Measurements from ENCODE around the gene CNDP2. TPM values are rescaled to one million over a fixed set of nuclear protein-coding genes. Genes with fewer than 3 reads are reported as not detected.
A peak's percentile ranks its signal among the peaks of the same experiment; 100 is the strongest.
"Not testable (repeated sequence)": the region's sequence is repeated elsewhere in the genome, so short reads cannot be mapped to it uniquely, and the experiment has no call there.

Gene CNDP2
- total RNA-seq, 4 donors from 2014 or later = 71.8 to 87.8 (median 81.5) TPM

DNA sequence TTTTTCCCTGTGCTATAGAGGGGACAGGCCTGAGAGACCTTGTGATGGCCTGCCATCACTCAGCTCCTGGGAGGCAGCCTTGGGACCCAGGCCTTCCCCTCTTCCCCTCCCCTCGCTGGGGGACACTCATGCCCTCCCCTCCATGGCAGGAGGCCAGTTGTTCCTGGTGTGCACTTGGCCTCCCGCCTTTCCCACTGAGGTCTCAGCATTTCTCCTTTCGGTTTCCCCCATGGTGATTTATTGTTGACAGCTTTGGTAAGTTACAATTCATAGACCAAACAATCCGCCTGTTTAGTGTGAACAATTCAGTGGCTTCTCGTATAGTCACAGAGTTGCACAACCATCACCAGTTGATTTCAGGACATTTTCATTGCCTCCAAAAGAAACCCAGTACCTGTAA lies 27.9 kb downstream of the CNDP2 start:
- no peak overlapping the region for H3K4me3 ChIP-seq
- no peaks in the 10 kb centered on the region for H3K9me3 ChIP-seq
- DNase-seq (ENCODE audit: low spot score in 2 of 2) = no peak
- TF ChIP-seq EP300 (IDR thresholded peaks at IDR 0.05) = peak in 1 of 2 donors; percentile 28
- no peak for TF ChIP-seq POLR2A (IDR thresholded peaks at IDR 0.05)
- TF ChIP-seq, protein P1, sequence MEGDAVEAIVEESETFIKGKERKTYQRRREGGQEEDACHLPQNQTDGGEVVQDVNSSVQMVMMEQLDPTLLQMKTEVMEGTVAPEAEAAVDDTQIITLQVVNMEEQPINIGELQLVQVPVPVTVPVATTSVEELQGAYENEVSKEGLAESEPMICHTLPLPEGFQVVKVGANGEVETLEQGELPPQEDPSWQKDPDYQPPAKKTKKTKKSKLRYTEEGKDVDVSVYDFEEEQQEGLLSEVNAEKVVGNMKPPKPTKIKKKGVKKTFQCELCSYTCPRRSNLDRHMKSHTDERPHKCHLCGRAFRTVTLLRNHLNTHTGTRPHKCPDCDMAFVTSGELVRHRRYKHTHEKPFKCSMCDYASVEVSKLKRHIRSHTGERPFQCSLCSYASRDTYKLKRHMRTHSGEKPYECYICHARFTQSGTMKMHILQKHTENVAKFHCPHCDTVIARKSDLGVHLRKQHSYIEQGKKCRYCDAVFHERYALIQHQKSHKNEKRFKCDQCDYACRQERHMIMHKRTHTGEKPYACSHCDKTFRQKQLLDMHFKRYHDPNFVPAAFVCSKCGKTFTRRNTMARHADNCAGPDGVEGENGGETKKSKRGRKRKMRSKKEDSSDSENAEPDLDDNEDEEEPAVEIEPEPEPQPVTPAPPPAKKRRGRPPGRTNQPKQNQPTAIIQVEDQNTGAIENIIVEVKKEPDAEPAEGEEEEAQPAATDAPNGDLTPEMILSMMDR (IDR thresholded peaks at IDR 0.05) = no peak
- peaks cover 0 to 33% (median 8%) of the 10 kb centered on the region in 3 donors for H3K36me3 ChIP-seq
- H3K27me3 ChIP-seq = no peaks in the 10 kb centered on the region
- WGBS, 2 donors = 23 to 39% methylated on average over 5 of the region's 5 CpGs
- peaks cover 0 to 31% (median 4%) of the 10 kb centered on the region in 4 donors for H3K4me1 ChIP-seq
- peak overlapping the region in 3 of 4 donors; percentile 43 to 52 (median 50) for H3K27ac ChIP-seq

DNA sequence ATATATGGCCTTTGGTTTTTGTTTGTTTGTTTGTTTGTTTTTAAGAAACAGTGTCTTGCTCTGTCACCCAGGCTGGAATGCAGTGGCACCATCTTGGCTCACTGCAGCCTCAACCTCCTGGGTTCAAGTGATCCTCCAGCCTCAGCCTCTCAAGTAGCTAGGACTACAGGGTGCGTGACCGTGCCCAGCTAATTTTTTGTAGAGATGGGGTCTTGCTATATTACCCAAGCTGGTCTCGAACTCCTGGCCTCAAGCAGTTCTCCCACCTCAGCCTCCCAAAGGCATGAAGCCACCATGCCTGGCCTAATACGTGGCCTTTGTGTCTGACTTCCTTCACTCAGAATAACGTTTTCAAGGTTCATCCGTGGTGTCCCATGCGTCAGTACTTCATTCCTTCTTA lies 28.8 kb downstream of the CNDP2 start:
- not testable (repeated sequence) for DNase-seq (ENCODE audit: low spot score in 2 of 2); H3K4me3 ChIP-seq; H3K27me3 ChIP-seq; H3K9me3 ChIP-seq; H3K27ac ChIP-seq
- WGBS, 2 donors = 97 to 98% methylated on average over 7 of the region's 7 CpGs
- Histone ChIP-seq H3K4me1 (peaks cover 0 to 31% (median 4%) of the 10 kb centered on the region in 4 donors), H3K36me3 (peaks cover 0 to 24% (median 0%) of the 10 kb centered on the region in 3 donors)

DNA sequence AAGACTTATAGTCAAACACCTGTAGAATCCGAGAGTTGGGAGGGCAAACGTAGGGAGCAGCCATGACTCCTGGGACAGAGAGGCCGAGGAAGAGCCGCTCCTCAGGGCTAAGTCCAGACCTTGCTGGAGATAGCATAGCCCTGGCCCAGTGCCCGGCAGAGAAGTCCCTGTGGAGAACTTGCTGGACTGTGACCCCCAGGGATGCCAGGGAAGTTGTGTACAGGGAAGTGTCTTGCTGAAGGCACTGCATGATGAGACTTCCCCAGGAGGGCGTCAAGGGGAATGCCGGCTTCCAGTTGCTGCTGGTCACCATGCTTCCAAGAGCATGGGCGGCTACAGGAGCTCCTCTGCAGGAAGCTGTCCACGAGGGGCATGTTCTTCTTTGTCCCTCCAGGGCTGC lies 29.6 kb downstream of the CNDP2 start:
- Histone ChIP-seq H3K9me3 (no peaks in the 10 kb centered on the region), H3K36me3 (peaks cover 0 to 16% (median 0%) of the 10 kb centered on the region in 3 donors), H3K4me1 (peaks cover 0 to 31% (median 4%) of the 10 kb centered on the region in 4 donors), H3K4me3 (no peak overlapping the region), H3K27me3 (no peaks in the 10 kb centered on the region), H3K27ac (no peak overlapping the region)
- WGBS, 2 donors = 79 to 84% methylated on average over 9 of the region's 9 CpGs
- TF ChIP-seq, protein P1 (IDR thresholded peaks at IDR 0.05) = no peak
- TF ChIP-seq POLR2A (IDR thresholded peaks at IDR 0.05) (no peak), EP300 (IDR thresholded peaks at IDR 0.05) (no peak)
- no peak for DNase-seq (ENCODE audit: low spot score in 2 of 2)

DNA sequence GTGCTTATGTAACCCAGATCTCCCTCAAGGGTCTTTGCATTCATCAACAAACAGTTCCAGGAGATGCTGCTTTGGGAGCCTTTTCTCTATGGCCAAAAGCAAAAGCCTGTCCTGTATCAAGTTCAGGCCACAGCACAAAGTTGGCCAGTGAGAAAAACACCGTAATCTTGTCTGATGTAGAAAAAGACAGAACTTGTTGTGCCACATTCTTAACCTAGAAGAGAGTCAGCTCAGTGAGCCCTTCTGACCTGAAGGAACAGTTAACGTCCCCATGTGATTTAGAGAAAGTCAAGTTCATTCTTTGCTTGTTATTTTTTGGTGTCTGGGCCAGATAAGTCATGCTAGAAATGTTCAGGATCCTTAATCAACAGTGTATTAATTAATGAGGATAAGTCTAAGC lies 30.3 kb downstream of the CNDP2 start:
- Histone ChIP-seq H3K36me3 (peaks cover 0 to 9% (median 0%) of the 10 kb centered on the region in 3 donors), H3K4me3 (no peak overlapping the region), H3K9me3 (no peaks in the 10 kb centered on the region), H3K27ac (no peak overlapping the region), H3K27me3 (no peaks in the 10 kb centered on the region), H3K4me1 (peaks cover 0 to 31% (median 4%) of the 10 kb centered on the region in 4 donors)
- 53 to 55% methylated on average over 2 of the region's 2 CpGs for WGBS, 2 donors
- DNase-seq (ENCODE audit: low spot score in 2 of 2) = no peak
- TF ChIP-seq, protein P1 (IDR thresholded peaks at IDR 0.05) = no peak
- no peak for TF ChIP-seq EP300 (IDR thresholded peaks at IDR 0.05)
- no peak for TF ChIP-seq POLR2A (IDR thresholded peaks at IDR 0.05)

DNA sequence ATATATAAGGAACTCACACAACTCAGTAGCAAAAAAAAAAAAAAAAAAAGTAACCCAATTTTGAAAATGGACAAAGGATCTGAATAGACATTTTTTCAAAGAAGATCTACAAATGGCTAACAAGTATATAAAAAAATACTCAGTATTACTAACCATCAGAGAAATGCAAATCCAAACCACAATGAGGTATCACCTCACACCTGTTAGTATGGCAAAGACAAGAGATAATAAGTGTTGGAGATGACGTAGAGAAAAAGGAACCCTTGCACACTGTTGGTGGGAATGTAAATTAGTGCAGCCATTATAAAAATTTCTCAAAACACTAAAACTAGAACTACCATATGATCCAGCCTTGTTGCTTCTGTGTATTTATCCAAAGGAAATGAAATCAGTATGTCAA lies 32.3 kb downstream of the CNDP2 start:
- TF ChIP-seq EP300 (IDR thresholded peaks at IDR 0.05) = no peak
- TF ChIP-seq, protein P1 (IDR thresholded peaks at IDR 0.05) = no peak
- no peak for TF ChIP-seq POLR2A (IDR thresholded peaks at IDR 0.05)
- H3K27ac ChIP-seq = no peak overlapping the region
- no peaks in the 10 kb centered on the region for H3K36me3 ChIP-seq
- no peaks in the 10 kb centered on the region for H3K27me3 ChIP-seq
- DNase-seq (ENCODE audit: low spot score in 2 of 2) = no peak
- no peak overlapping the region for H3K4me3 ChIP-seq
- WGBS, 2 donors = 90 to 97% methylated on average over 1 of the region's 1 CpG
- peaks cover 0 to 20% (median 4%) of the 10 kb centered on the region in 4 donors for H3K4me1 ChIP-seq
- no peaks in the 10 kb centered on the region for H3K9me3 ChIP-seq

DNA sequence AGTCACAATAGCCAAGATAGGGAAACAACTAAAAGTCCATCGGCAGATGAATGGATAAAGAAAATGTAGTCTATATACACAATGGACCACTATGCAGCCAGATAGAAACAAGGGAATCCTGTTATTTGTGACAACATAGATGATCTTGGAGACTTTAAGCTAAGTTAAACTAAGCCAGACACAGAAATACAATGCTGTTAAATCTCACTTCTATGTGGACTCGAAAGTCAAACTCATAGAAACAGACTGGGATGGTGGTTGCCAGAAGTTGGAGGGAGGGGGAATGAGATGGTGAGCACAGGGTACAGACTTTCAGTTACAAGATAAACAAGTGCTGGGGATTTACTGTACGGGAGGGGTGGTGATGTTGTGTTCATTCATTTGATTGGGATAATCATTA lies 32.8 kb downstream of the CNDP2 start:
- no peak for TF ChIP-seq POLR2A (IDR thresholded peaks at IDR 0.05)
- TF ChIP-seq EP300 (IDR thresholded peaks at IDR 0.05) = no peak
- TF ChIP-seq, protein P1 (IDR thresholded peaks at IDR 0.05) = no peak
- H3K27me3 ChIP-seq = no peaks in the 10 kb centered on the region
- no peak overlapping the region for H3K4me3 ChIP-seq
- 41 to 47% methylated on average over 3 of the region's 3 CpGs for WGBS, 2 donors
- H3K9me3 ChIP-seq = no peaks in the 10 kb centered on the region
- no peak for DNase-seq (ENCODE audit: low spot score in 2 of 2)
- H3K4me1 ChIP-seq = peaks cover 0 to 16% (median 4%) of the 10 kb centered on the region in 4 donors
- H3K27ac ChIP-seq = no peak overlapping the region
- no peaks in the 10 kb centered on the region for H3K36me3 ChIP-seq
